K562 (cell line): ENCODE data around the gene GGPS1. TPM values are rescaled to one million over a fixed set of nuclear protein-coding genes. Genes with fewer than 3 reads are reported as not detected.

Source experiments
- CREBBP ChIP-seq: IDR thresholded peaks from one replicate; pipeline ENCODE4 v1.6.1; 2012; ENCODE audit warnings: low read depth, mild to moderate bottlenecking, control low read depth, inconsistent platforms, low read length
- E2F4 ChIP-seq: sonication (generic); formaldehyde crosslinking; IDR thresholded peaks from 2 replicates; pipeline ENCODE4 v1.8.0; 2022; ENCODE audit warnings: mild to moderate bottlenecking, low read depth, missing genetic modification reagents
- EZH2 ChIP-seq: IDR thresholded peaks from 2 replicates; pipeline ENCODE4 v1.6.1; 2012; ENCODE audit warnings: low read depth, mild to moderate bottlenecking, inconsistent platforms, low read length, borderline replicate concordance
- FOXA3 ChIP-seq, 2 experiments: fragments of 450-650 bp in 1 of 2; sonication (generic) in 1 of 2; formaldehyde crosslinking; IDR thresholded peaks in 1 of 2; conservative IDR thresholded peaks in 1 of 2; 2 replicates each; pipeline versions ENCODE4 v1.4.0 to v1.8.0; 2020 to 2022; ENCODE audit warnings: mild to moderate bottlenecking in 2 of 2, missing genetic modification reagents in 1 of 2
- KAT2B ChIP-seq: IDR thresholded peaks from one replicate; pipeline ENCODE4 v1.6.1; 2012; ENCODE audit warnings: low read depth, mild to moderate bottlenecking, control low read depth, inconsistent platforms, low read length, moderate library complexity
- NFIC ChIP-seq: fragments of 450-650 bp; IDR thresholded peaks from 2 replicates; pipeline ENCODE4 v1.6.1; 2017; ENCODE audit warnings: mild to moderate bottlenecking, inconsistent platforms
- POLR2AphosphoS2 ChIP-seq: IDR thresholded peaks from 2 replicates; pipeline ENCODE4 v1.6.1; 2012; ENCODE audit warnings: low read length, improper control_type of control experiment
- POLR3G ChIP-seq: IDR thresholded peaks from 2 replicates; pipeline ENCODE4 v1.6.1; 2011; ENCODE audit not compliant: insufficient read length, insufficient replicate concordance; ENCODE audit errors: extremely low read depth
- SREBF1 ChIP-seq: fragments of 150-350 bp; IDR thresholded peaks from 2 replicates; pipeline ENCODE4 v1.6.1; 2014; ENCODE audit warnings: antibody characterized with exemption, low read depth, low read length, borderline replicate concordance
- TRIM24 ChIP-seq, 2 experiments: fragments of 450-650 bp; IDR thresholded peaks; 2 replicates each; pipeline ENCODE4 v1.6.1; 2016
- ZBTB5 ChIP-seq: fragments of 450-650 bp; IDR thresholded peaks from 2 replicates; pipeline ENCODE4 v1.6.1; 2017; ENCODE audit warnings: antibody characterized with exemption
- ZNF121 ChIP-seq: sonication (generic); formaldehyde crosslinking; conservative IDR thresholded peaks from 2 replicates; pipeline ENCODE4 v1.8.0; 2022; ENCODE audit warnings: missing genetic modification reagents
- ZNF140 ChIP-seq: fragments of 250-450 bp; sonication (Bioruptor Pico); IDR thresholded peaks from 2 replicates; pipeline ENCODE4 v1.8.0; 2021; ENCODE audit warnings: moderate library complexity, mild to moderate bottlenecking, inconsistent platforms
- ZNF239 ChIP-seq: fragments of 250-450 bp; sonication (Bioruptor Pico); IDR thresholded peaks from 2 replicates; pipeline ENCODE4 v1.4.0; 2020; ENCODE audit warnings: mild to moderate bottlenecking
- ZNF282 ChIP-seq: sonication (generic); formaldehyde crosslinking; IDR thresholded peaks from 2 replicates; pipeline ENCODE4 v1.8.1; 2023; ENCODE audit warnings: missing genetic modification reagents
- ZNF318 ChIP-seq, 2 experiments: fragments of 450-650 bp; IDR thresholded peaks; 2 replicates each; pipeline ENCODE4 v1.6.1; 2016; ENCODE audit warnings: mild to moderate bottlenecking in 2 of 2, borderline replicate concordance in 1 of 2, low read depth in 1 of 2, moderate library complexity in 1 of 2
- polyA plus RNA-seq, 8 experiments: library from polyadenylated mRNA; depleted of rRNA in 4 of 8; stranded (reverse) in 5 of 8; unstranded in 3 of 8; fragments of >200 nt; fragmentation: Nextera tagmentation in 2 of 8; fragmentation: Illumina TruSeq in 1 of 8; extraction: Ambion mirVana in 2 of 8; extraction: Trizol in 1 of 8; gene quantifications; 2 replicates each; pipeline versions ENCODE4 v1.2.1 to v1.2.3, GENCODE V29; 2011 to 2014; ENCODE audit warnings: inconsistent platforms in 1 of 8, missing spikeins in 1 of 8
- total RNA-seq, 7 experiments: library from RNA; depleted of rRNA in 6 of 7; stranded (reverse); fragments of >200 nt in 6 of 7; fragmentation: Illumina TruSeq in 2 of 7; extraction: Trizol in 2 of 7; gene quantifications; 2 replicates each; pipeline versions ENCODE4 v1.2.1 to v1.2.3, GENCODE V29; 2011 to 2021; ENCODE audit warnings: low replicate concordance in 1 of 7

The GGPS1 gene
- total and polyA plus RNA-seq, 9 of the 15 experiments (the other 6 are each of a cell fraction or from before 2014, with no cell fraction given), result 18.8 to 104 (median 56.3) TPM

GRCh38 chr1:235367000-235367908 is 38.9 kb downstream of the GGPS1 start, which contains the start of gene TBCE (continued):
- TF ChIP-seq SREBF1, result no peak
- peak; percentile 93 for TF ChIP-seq POLR2AphosphoS2
- no peak for TF ChIP-seq ZBTB5
- TF ChIP-seq TRIM24 (IDR thresholded peaks at IDR 0.05), result no peak
- no peak for TF ChIP-seq EZH2
- no peak for TF ChIP-seq ZNF239 (CRISPR knock-in tag)
- TF ChIP-seq KAT2B, result no peak
- TF ChIP-seq ZNF140 (CRISPR knock-in tag), result no peak
- TF ChIP-seq E2F4 (CRISPR knock-in tag), result no peak
- peak; percentile 62 for TF ChIP-seq NFIC
- no peak for TF ChIP-seq ZNF282 (CRISPR knock-in tag)
- TF ChIP-seq FOXA3 (CRISPR knock-in tag; conservative IDR thresholded peaks at IDR 0.05 in 1 of 2, IDR thresholded peaks at IDR 0.05 in 1 of 2), result no peak
- no peak for TF ChIP-seq ZNF318 (IDR thresholded peaks at IDR 0.05; ENCODE audit: borderline replicate concordance in 1 of 2, low read depth in 1 of 2)
- no peak for TF ChIP-seq POLR3G
- no peak for TF ChIP-seq CREBBP
- no peak for TF ChIP-seq ZNF121 (CRISPR knock-in tag)
